GM18508 (cell line): ENCODE data around the gene IVD.

Experiments used
- ATAC-seq: cut with Tn5 transposase; IDR thresholded peaks from one replicate; pipeline ENCODE4 v1.9.1; 2021; ENCODE audit warnings: moderate number of reproducible peaks; ENCODE audit not compliant: insufficient read depth, unreplicated experiment

IVD gene

DNA sequence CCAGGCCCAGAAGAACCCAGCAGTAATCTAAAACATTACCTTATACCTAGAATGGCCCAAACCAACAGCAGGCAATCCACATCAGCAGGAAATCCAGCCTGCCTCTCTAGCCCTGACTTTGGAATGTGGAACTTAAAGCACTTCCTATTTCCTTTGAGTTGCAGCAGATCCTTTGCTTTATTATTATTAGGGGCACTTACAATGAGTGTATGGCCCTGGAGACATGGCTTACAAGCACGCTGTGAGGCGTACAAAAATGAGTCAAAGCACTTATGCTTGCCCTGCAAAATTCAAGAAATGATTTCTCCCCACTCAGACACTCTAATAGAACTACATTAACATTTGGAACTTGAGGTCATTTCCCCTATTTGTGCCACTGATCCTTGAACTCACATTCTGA lies 32.6 kb upstream of the IVD start:
- ATAC-seq: no peak

DNA sequence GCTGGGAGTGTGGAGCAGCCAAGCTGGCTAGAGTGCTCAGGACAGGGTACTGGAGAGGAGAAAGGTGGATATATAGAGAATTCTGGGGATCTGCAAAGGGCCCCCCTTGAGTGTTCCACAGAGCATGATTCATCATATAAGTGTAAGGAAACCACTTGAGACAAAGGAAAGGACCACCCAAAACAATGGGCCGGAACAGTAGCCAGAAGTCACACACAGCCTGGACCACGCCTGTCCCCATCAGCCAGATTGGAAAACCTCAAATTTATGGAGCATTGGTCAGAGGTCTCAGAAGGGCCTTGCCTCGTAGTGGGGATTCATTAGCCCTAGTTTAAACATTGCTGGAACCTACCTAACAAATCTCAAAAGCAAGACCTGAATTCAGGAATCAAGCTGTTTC lies 28.0 kb upstream of the IVD start:
- no peak for ATAC-seq

DNA sequence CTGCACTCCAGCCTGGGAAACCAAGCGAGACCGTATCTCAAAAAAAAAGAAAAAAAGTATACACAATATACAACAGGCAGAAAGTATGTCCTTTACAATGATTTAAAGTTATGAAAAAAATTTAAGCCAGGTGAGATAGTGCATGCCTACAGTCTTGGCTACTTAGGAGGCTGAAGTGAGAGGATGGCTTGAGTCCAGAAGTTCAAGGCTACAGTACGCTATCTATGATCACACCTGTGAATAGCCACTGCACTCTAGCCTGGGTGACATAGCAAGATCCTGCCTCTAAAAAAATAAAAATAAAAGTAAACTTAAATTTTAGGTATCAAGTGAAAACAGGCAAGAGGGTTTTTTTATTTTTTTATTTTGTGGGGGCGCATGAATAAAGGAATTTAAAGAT lies 26.2 kb upstream of the IVD start:
- ATAC-seq: no peak

DNA sequence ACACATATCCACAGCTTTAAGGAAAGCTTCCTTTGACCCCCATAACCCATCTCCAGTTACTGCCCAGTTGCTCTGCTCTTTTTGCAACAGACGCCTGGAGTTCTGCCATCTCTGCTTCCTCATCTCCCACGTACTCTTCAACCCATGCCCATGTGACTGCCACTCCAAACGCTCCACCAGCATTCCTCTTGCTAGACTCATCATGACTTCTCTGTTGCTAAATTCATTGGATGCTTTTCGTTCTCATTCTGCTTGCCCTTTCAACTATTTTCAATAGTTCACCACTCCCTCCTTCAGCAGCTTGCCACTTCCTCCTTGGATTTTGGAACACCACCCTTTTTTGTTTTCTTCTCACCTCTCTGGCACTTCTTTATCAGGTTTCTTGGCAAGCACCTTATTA lies 25.7 kb upstream of the IVD start:
- no peak for ATAC-seq

DNA sequence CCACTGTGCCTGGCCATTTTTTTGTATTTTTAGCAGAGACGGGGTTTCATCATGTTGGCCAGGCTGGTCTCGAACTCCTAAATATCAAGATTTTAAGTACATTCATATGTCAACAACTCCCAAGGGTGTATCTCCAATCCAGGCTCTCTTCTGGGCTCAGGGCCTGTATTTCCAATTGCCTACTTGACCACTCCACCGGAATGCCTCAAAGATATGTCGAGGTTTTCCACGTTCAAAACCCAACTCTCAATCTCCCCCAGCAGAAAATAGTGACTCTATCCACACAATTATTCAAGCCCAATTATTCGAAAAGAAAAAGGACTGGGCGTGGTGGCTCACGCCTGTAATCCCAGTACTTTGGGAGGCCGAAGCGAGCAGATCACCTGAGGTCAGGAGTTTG lies 25.0 kb upstream of the IVD start:
- no peak for ATAC-seq

DNA sequence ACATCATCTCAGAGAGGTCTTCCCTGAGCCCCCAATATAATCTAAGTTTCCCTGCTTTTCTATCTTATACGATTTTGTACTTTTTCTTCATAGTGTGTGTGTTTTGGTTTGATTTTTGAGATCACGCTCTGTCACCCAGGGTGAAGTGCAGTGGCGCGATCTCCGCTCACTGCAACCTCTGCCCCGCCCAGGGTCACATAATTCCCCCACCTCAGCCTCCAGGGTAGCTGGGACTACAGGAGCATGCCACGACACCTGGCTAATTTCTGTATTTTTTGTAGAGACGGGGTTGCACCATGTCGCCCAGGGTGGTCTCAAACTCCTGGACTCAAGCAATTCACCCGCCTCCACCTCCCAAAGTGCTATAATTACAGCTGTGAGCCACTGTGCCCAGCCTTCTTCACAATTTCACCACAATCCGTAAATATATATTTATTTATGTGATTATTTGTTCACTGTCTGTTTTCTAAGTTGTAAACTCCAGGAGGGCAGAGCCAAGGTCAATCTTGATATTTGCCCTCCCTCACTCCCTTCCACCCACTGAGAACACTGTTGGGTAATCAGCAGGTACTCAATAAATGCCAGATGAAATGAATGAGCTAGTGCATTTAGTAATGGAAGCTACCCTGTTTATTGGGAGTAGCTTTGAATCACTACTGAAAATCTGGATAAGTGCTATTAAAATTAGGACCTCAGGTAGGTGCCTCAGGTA lies 23.6 kb upstream of the IVD start:
- no peak for ATAC-seq

DNA sequence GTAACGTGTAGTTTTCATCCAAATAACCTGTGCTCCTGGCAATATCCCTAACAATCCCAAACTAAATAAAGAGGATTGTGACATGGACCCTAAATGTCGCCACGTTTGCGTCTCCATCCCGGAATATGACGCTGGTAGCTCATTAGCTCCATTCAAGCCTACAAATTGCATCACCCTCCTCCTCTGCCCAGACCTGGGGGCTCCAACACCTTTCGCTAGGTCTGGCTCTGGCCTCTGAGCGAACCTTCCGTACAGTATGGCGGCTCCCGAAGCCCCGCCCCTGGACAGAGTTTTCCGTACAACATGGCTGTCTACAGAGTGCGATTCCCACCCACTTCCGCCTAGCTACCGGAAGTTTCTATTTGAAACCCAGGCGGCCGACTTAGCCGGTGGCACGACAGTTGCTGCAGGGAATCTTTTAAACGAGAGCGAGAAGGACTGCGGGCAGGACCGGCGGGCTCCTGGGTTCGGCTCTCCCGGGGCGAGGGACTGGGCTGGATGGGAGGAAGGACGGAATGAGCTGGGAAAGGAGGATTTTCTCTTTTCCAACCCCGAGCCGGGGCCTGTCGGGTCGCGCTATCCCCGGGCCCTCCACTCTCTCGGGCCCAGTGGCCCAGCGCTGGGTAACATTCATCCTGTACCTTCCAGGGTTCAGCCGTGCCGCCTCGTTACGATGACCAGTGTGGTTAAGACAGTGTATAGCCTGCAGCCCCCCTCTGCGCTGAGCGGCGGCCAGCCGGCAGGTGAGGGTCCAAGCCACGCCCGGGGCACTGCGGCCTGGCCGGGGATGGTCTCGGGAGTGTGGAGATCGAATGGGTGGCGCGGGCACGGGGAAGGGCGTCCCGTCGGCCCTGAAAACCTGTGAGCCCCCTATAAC lies 22.8 kb upstream of the IVD start, which contains the start of gene KNSTRN:
Gene KNSTRN (plus strand): TSS at position 142 of the 877 bp plus-strand sequence. CDS start 115 bp downstream, at position 257.
- ATAC-seq: no peak

DNA sequence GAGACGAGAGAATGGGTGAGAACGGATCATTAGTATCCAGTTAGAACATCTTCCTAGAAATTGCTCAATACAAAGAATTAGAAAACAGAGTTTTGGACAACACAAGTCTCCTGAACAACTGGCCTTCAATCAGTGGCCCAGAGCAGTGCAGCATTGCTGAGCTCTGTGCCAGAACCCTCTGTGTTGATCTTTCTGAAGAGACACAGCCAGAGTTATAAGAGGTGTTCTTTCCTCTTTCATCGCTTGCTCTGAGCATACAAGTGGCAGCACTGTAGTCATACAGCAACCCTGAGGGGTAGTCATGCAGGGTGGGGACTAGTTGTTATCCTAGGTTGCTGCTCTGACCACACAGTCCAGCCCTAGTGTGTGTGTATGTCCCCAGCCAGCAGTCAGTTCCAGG lies 19.1 kb upstream of the IVD start:
- no peak for ATAC-seq

DNA sequence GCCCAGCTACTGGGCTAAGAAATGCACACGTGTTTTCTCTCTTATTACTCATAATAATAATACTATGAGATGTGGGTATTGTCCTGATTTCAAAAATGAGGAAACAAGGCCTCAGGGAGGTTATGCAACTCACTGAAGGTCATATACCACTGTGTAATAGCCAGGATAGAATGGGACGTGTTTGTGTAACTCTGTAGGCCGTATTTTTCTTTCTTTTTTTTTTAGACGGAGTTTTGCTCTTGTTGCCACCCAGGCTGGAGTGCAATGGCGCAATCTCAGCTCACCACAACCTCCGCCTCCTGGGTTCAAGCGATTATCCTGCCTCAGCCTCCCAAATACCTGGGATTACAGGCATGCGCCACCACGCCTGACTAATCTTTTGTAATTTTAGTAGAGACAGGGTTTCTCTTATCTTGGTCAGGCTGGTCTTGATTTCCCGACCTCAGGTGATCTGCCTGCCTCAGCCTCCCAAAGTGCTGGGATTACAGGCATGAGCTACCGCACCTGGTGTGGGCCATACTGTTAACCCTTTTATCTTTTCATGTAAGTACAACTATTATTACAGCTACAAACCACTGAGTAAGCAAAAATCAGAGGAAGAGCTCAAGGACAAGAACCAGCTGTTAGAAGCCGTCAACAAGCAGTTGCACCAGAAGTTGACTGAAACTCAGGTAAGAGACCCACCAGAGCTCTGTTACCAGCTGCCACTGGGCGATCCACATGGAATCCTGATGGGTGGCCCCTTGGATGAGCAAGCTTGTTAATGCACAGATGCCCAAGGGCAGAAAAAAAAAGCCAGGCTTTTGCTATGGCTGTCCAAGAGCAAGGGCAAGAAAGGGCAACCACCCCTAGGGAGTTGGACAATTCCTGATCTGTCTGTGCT lies 16.4 kb upstream of the IVD start:
- ATAC-seq: no peak

DNA sequence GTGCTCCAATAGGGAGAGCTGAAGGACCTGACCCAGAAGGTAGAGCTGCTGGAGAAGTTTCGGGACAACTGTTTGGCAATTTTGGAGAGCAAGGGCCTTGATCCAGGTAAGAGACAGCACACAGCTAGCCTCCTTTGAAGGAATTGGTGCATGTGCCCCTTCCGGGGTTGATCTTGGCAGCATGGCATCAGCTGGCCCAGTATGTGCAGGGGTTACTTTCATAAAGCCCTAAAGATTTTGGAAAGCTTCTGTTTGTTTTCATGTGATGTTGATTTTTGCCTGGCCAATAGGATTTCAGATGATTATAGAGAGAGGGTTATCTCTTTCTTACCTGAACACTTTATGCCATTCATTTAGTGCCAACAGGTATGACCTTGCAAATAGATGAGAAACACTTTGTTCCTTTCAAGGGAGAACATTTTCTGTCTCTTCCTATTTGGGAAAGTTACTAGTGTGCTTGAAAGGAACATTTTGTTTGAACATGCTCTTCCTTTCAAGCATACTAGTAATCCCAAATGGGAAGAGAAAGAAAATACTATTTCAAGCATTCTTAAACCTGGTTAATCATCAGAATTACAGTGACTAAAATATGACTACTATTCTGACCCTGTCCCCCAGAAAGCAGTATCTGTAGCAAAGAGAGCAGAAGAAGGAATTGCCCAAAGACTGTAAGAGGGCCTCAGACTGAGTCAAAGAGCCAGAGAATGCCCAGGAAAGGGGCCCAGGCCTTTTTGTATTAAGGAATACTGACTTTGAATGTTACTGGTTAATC lies 15.6 kb upstream of the IVD start:
- no peak for ATAC-seq

DNA sequence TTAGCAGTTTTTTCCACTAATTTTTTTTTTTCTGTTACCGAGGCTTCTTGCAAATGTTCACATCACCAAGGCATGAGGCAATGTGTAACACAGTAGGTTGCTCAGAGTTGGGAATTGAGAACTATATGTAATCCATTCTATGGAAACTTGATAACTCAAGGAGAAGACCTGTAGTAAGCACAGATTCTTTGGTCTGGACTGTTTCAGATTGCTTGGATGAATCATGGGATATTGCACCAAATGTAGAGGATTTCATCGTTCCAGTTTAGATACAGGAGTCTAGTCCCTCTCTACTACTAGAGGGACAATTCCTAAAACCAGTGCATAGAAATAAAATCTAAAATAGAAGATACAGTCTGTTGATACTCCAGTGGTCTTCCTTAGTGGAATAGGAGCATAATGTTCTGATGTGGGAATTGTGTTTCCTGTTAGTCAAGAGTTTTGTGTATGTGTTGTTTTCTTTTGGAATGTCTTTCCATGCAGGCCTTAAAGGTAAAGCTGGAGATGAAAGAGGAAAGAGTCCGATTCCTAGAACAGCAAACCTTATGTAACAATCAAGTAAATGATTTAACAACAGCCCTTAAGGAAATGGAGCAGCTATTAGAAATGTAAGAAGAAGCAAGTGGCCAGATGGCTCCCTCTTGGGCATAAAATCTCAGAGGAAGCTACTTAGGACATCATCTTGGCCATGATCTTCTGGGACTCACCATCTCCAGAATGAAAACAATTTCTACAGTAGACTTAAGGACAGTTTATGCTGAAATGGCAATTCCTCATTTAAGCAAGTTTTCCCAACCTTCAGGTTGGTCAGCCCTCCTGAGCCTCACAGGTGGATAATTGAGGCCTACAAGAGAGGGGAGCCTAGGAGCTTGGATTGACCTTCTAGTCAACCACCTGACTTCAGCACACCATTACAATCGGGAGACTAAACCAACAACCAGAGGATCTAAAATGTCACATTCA lies 12.3 kb upstream of the IVD start:
- ATAC-seq: no peak

DNA sequence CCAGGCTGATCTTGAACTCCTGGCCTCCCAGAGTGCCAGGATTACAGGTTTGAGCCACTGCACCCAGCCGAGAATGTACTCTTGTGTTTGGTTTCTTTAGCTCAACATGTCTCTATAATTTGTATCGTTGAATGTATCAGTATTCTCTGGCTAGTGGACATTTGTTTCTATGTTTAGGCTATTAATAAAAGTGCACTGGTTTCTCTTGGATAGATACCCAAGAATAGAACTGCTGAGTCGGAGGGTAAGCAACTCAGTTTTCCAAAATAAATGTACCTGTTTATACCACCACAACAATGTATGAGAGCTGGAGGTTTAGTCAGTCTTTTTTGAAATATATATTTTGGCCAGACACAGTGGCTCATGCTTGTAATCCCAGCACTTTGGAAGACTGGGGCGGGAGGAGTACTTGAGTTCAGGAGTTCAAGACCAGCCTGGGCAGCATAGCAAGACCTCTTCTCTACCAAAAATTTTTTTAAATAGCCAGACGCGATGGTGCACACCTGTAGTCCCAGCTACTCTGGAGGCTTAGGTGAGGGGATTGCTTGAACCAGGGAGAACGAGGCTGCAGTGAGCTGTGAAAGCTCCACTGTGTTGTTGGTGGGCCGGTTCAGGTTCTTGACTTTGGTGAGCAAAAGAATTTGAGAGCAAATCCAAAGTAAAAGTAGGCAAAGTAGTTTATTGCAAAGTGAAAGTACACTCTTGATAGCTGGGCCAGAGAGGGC lies 7.7 kb upstream of the IVD start:
- no peak for ATAC-seq

DNA sequence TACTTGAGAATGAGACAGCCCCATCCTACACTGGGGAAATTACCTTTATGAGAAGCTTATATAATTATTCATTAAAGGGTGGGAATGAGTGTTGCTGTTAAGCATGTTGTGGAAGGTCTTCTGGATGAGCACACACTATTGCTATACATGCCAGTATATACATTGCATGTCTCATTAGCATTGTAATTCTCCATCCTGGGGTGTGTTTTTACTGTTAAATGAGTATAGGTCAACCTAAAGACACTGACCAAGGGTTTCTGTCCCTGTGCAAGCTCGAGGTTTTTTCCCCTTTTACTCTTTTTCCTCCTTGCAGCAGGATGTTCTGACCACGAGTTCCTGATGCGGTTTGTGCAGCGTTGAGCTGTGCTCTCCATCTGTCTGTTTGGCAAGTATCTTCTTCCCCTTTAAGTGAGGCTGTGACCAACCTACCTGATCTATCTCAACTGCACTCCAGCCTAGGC lies 7.2 kb upstream of the IVD start:
- ATAC-seq: peak; percentile 53

DNA sequence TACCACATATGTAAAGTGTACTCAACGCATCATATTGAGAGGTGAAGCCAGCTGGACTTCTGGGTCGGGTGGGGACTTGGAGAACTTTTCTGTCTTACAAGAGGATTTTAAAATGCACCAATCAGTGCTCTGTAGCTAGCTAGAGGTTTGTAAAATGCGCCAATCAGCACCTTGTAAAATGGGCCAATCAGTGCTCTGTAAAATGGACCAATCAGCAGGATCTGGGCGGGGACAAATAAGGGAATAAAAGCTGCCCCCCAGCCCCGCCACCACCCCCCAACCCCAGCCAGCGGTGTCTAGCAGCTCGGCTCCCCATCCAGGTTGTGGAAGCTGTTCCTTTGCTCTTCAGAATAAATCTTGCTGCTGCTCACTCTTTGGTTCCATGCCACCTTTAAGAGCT lies 6.2 kb upstream of the IVD start:
- no peak for ATAC-seq

DNA sequence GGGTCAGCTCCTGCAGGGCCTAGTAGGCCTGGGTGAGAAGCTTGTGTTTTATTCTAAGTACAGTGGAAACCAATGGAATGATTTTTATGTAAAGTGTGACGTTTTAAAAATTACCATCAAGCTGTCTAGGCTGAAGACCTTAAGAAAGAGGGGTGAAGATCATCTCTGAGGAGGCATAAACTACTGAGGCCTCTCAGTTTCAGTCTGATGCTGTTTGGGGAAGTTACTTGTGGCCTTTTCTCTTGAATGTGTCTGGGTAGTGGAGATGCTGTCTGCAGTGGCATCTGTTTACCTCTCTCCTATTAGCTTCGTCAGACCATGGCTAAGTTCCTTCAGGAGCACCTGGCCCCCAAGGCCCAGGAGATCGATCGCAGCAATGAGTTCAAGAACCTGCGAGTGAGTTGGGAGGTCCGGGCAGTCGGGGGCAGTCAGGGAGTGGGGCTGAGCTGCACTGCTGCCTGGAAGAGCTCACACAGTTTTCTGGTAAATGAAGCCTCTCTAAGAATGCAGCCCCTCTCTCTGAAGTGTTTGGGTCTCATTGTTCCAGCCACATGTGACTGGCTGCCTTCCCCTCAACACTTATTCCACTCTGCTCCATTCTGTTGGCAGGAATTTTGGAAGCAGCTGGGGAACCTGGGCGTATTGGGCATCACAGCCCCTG lies 1.9 kb downstream of the IVD start:
- ATAC-seq: no peak

DNA sequence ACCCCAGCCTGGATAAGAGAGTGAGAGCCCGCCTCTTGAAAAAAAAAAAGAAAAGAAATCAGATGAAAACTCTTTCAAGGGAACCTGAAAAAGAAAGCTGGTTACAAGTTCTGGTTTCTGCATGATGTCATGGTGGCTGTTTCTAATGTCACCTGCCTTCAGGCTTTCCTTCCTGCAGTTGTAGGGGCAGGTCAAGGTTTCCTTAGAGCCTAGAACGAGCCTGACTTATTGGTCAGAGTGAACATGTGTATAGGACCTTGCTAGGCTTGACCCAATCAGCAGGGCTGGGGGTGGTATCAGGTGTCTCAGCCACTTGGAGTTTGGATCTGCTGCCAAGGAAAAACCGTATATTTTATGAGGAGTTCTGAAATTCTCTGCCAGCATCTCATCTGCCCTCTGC lies 3.8 kb downstream of the IVD start:
- no peak for ATAC-seq

DNA sequence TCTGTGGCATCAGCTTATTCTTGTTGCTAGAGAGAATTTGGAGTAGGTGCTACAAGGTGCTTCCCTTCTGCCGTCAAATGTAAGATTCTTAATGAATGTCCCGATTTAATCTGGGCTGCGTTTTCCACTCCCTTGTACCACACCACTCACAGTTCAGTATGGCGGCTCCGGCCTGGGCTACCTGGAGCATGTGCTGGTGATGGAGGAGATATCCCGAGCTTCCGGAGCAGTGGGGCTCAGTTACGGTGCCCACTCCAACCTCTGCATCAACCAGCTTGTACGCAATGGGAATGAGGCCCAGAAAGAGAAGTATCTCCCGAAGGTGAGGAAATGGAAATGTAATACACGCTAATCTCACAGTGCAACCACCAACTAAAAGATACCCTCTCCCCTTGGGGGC lies 4.9 kb downstream of the IVD start:
- ATAC-seq: no peak
